Activated T-cell treated with anti-CD3 and anti-CD28 coated beads, Interleukin-2, amount 50 U/mL, for 72 hours (primary cell): ENCODE results near the gene OXA1L. TPM values are rescaled to one million over a fixed set of nuclear protein-coding genes. Genes with fewer than 3 reads are reported as not detected.
"Not testable (repeated sequence)": the region's sequence is repeated elsewhere in the genome, so short reads cannot be mapped to it uniquely, and the experiment has no call there.

Experiments used
- ATAC-seq, 2 donors: fragments of 150-1000 bp; cut with Tn5 transposase; replicated peaks in 1 of 2; 2 replicates each; pipeline ENCODE4 v1.10.0; 2021; ENCODE audit warnings: moderate library complexity in 2 of 2, mild to moderate bottlenecking in 1 of 2
- DNase-seq, 2 donors: peaks; one replicate each; pipeline ENCODE4 v3.0.0; 2021 to 2022; ENCODE audit warnings: mixed read lengths in 1 of 2
- H3K27ac Mint-ChIP-seq: one replicate; pipeline ENCODE4 v1.8.0; 2022; ENCODE audit warnings: mild to moderate bottlenecking, moderate library complexity, mixed read lengths
- H3K27me3 Mint-ChIP-seq: one replicate; pipeline ENCODE4 v1.8.0; 2022; ENCODE audit warnings: low read depth, mixed read lengths
- H3K36me3 Mint-ChIP-seq, 2 donors: one replicate each; pipeline ENCODE4 v1.8.0; 2022; ENCODE audit warnings: mixed read lengths in 2 of 2, mild to moderate bottlenecking in 1 of 2; ENCODE audit not compliant: insufficient read depth in 2 of 2
- H3K4me1 Mint-ChIP-seq: one replicate; pipeline ENCODE4 v1.8.0; 2022; ENCODE audit warnings: low read depth, mixed read lengths
- H3K4me3 Mint-ChIP-seq, 2 donors: one replicate each; pipeline ENCODE4 v1.8.0; 2022; ENCODE audit warnings: mild to moderate bottlenecking in 2 of 2, mixed read lengths in 2 of 2, moderate library complexity in 2 of 2
- H3K9me3 Mint-ChIP-seq, 2 donors: one replicate each; pipeline ENCODE4 v1.8.0; 2022; ENCODE audit warnings: mixed read lengths in 2 of 2
- total RNA-seq, 2 donors: library from RNA; stranded (reverse); gene quantifications; one replicate each; pipeline ENCODE4 v1.2.3, GENCODE V29; 2022

Gene OXA1L
- total RNA-seq, 2 donors from 2014 or later, result 135 to 136 TPM

DNA sequence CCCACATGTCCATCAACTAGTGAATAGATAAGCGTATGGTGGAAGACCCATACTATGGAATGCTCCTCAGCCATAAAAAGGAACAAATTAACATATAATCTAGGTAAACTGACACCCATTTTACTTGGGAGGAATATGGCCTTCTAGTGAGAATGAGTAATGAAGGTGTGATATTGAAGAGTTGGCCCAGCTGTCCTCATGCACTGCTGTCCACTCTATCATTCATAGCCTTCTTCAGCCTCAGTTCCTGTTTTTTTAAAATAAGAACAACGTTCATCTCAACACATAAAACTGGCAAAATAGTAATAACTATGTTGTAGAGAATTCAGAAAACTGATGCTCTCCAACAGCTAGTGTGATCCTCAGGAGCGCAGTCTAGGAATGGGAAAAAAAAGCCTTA lies 26.5 kb upstream of the OXA1L start:
- no peak for DNase-seq
- no peak overlapping the region for H3K4me3 Mint-ChIP-seq
- H3K9me3 Mint-ChIP-seq, result peaks cover 0 to 1% of the 10 kb centered on the region in 2 donors
- no peak overlapping the region for H3K27ac Mint-ChIP-seq
- H3K27me3 Mint-ChIP-seq, result peaks cover 23% of the 10 kb centered on the region
- no peak for ATAC-seq
- H3K4me1 Mint-ChIP-seq, result peaks cover 20% of the 10 kb centered on the region
- H3K36me3 Mint-ChIP-seq, result peaks cover 0 to 1% of the 10 kb centered on the region in 2 donors

- no peak for DNase-seq
- no peak overlapping the region for H3K4me3 Mint-ChIP-seq
- no peak for ATAC-seq
- no peaks in the 10 kb centered on the region for H3K9me3 Mint-ChIP-seq
- peaks cover 37% of the 10 kb centered on the region for H3K27me3 Mint-ChIP-seq
- H3K27ac Mint-ChIP-seq, result no peak overlapping the region
- no peaks in the 10 kb centered on the region for H3K36me3 Mint-ChIP-seq
- H3K4me1 Mint-ChIP-seq, result peaks cover 21% of the 10 kb centered on the region
These were observed 18.7 kb upstream of the OXA1L start for GRCh38 chr14:22747769-22748168.

DNA sequence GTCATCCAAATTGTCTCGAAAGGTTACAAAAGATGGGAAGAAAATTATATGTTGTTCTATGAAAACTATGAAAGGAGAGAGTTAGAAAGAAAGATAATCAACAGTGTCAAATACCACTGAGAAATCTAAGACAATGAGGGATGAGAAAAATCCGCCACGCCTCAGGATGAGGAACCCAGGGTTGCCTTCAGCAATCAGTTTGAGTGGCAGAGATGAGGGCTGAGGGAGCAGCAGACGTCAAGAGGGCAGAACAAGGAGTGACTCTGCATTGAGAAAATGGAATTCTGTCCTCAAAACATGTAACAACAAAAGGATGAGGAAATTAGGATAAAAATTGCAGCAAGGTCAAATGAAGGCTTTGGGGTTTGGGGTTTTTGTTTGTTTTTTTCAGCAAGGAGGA lies 18.3 kb upstream of the OXA1L start:
- H3K4me3 Mint-ChIP-seq, result no peak overlapping the region
- H3K27ac Mint-ChIP-seq, result no peak overlapping the region
- peaks cover 23% of the 10 kb centered on the region for H3K4me1 Mint-ChIP-seq
- DNase-seq (no peak), ATAC-seq (no peak)
- H3K36me3 Mint-ChIP-seq, result no peaks in the 10 kb centered on the region
- no peaks in the 10 kb centered on the region for H3K9me3 Mint-ChIP-seq
- peaks cover 38% of the 10 kb centered on the region for H3K27me3 Mint-ChIP-seq

GRCh38 chr14:22748631-22749068 lies 17.8 kb upstream of the OXA1L start:
- H3K27ac Mint-ChIP-seq, result no peak overlapping the region
- no peak overlapping the region for H3K4me3 Mint-ChIP-seq
- H3K27me3 Mint-ChIP-seq, result peaks cover 43% of the 10 kb centered on the region
- DNase-seq (no peak), ATAC-seq (no peak)
- peaks cover 23% of the 10 kb centered on the region for H3K4me1 Mint-ChIP-seq
- H3K9me3 Mint-ChIP-seq, result no peaks in the 10 kb centered on the region
- no peaks in the 10 kb centered on the region for H3K36me3 Mint-ChIP-seq

GRCh38 chr14:22752422-22752821 lies 14.1 kb upstream of the OXA1L start:
- no peaks in the 10 kb centered on the region for H3K9me3 Mint-ChIP-seq
- peak in 1 of 2 donors; percentile 11 for DNase-seq
- peaks cover 52% of the 10 kb centered on the region for H3K27me3 Mint-ChIP-seq
- no peak overlapping the region for H3K4me3 Mint-ChIP-seq
- H3K4me1 Mint-ChIP-seq, result peaks cover 23% of the 10 kb centered on the region
- peak in 1 of 2 donors; percentile 47 for ATAC-seq
- H3K36me3 Mint-ChIP-seq, result no peaks in the 10 kb centered on the region
- H3K27ac Mint-ChIP-seq, result no peak overlapping the region

DNA sequence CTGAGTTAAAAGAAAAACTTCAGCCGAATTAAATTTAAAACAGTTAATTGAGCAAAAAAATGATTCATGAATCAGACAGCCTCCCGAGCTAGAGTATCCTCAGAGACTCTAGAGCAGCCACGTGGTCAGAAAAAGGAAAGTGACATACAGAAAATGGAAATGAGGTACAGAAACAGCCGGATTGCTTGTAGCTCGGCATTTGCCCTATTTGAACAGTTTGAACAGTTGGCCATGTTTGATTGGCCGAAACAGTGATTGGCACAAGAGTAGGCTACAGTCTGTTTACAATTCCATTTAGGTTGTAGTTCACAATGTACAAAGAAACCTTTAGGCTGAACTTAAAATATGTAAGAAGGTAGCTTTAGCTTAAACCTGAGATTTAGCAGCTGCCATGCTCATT lies 12.9 kb upstream of the OXA1L start:
- H3K4me3 Mint-ChIP-seq, result no peak overlapping the region
- H3K9me3 Mint-ChIP-seq, result no peaks in the 10 kb centered on the region
- ATAC-seq (no peak), DNase-seq (no peak)
- H3K27me3 Mint-ChIP-seq, result peaks cover 42% of the 10 kb centered on the region
- H3K27ac Mint-ChIP-seq, result no peak overlapping the region
- peaks cover 0 to 4% of the 10 kb centered on the region in 2 donors for H3K36me3 Mint-ChIP-seq
- H3K4me1 Mint-ChIP-seq, result peaks cover 17% of the 10 kb centered on the region

GRCh38 chr14:22757972-22758650 lies 8.4 kb upstream of the OXA1L start:
- not testable (repeated sequence) for H3K27ac Mint-ChIP-seq, ATAC-seq, H3K9me3 Mint-ChIP-seq, H3K4me3 Mint-ChIP-seq, H3K4me1 Mint-ChIP-seq, DNase-seq
- H3K36me3 Mint-ChIP-seq, result peaks cover 12 to 29% of the 10 kb centered on the region in 2 donors
- H3K27me3 Mint-ChIP-seq, result peaks cover 15% of the 10 kb centered on the region

- Mint-ChIP-seq H3K4me3 (no peak overlapping the region), H3K9me3 (peaks cover 2 to 6% of the 10 kb centered on the region in 2 donors), H3K4me1 (peaks cover 18% of the 10 kb centered on the region), H3K27me3 (no peaks in the 10 kb centered on the region), H3K36me3 (peaks cover 17 to 40% of the 10 kb centered on the region in 2 donors), H3K27ac (no peak overlapping the region)
- ATAC-seq (no peak), DNase-seq (no peak)
These were observed 4.8 kb upstream of the OXA1L start for GRCh38 chr14:22761734-22762133.

GRCh38 chr14:22764382-22764781 lies 2.1 kb upstream of the OXA1L start:
- Mint-ChIP-seq H3K36me3 (peaks cover 26 to 40% of the 10 kb centered on the region in 2 donors), H3K4me1 (peaks cover 41% of the 10 kb centered on the region), H3K27me3 (no peaks in the 10 kb centered on the region)

GRCh38 chr14:22767323-22767589 lies 768 bp downstream of the OXA1L start:
- peaks cover 27 to 42% of the 10 kb centered on the region in 2 donors for H3K36me3 Mint-ChIP-seq
- DNase-seq (no peak), ATAC-seq (no peak)
- peaks cover 2% of the 10 kb centered on the region in 2 donors for H3K9me3 Mint-ChIP-seq
- peaks cover 45% of the 10 kb centered on the region for H3K4me1 Mint-ChIP-seq
- H3K27ac Mint-ChIP-seq, result peak overlapping the region; percentile 95
- no peaks in the 10 kb centered on the region for H3K27me3 Mint-ChIP-seq
- peak overlapping the region; percentile 95 to 98 for H3K4me3 Mint-ChIP-seq

More at GRCh38 chr14:22764382-22764781, 2.1 kb upstream of the OXA1L start:
- ATAC-seq (no peak), DNase-seq (no peak)
- H3K9me3 Mint-ChIP-seq, result peaks cover 2 to 6% of the 10 kb centered on the region in 2 donors
- no peak overlapping the region for H3K4me3 Mint-ChIP-seq
- H3K27ac Mint-ChIP-seq, result no peak overlapping the region

- no peak for ATAC-seq
- Mint-ChIP-seq H3K36me3 (peaks cover 25 to 34% of the 10 kb centered on the region in 2 donors), H3K27me3 (no peaks in the 10 kb centered on the region), H3K4me1 (peaks cover 45% of the 10 kb centered on the region), H3K27ac (peak overlapping the region; percentile 84), H3K9me3 (peaks cover 0 to 2% of the 10 kb centered on the region in 2 donors), H3K4me3 (peak overlapping the region in 1 of 2 donors; percentile 47)
- DNase-seq, result no peak
These were observed 2.5 kb downstream of the OXA1L start for GRCh38 chr14:22768947-22769346.

- Mint-ChIP-seq H3K4me3 (peak overlapping the region in 1 of 2 donors; percentile 47), H3K27me3 (no peaks in the 10 kb centered on the region), H3K9me3 (peaks cover 0 to 2% of the 10 kb centered on the region in 2 donors), H3K36me3 (peaks cover 25 to 34% of the 10 kb centered on the region in 2 donors), H3K4me1 (peaks cover 45% of the 10 kb centered on the region), H3K27ac (peak overlapping the region; percentile 84)
- ATAC-seq (no peak), DNase-seq (no peak)
These were observed 2.9 kb downstream of the OXA1L start for GRCh38 chr14:22769369-22769768.

DNA sequence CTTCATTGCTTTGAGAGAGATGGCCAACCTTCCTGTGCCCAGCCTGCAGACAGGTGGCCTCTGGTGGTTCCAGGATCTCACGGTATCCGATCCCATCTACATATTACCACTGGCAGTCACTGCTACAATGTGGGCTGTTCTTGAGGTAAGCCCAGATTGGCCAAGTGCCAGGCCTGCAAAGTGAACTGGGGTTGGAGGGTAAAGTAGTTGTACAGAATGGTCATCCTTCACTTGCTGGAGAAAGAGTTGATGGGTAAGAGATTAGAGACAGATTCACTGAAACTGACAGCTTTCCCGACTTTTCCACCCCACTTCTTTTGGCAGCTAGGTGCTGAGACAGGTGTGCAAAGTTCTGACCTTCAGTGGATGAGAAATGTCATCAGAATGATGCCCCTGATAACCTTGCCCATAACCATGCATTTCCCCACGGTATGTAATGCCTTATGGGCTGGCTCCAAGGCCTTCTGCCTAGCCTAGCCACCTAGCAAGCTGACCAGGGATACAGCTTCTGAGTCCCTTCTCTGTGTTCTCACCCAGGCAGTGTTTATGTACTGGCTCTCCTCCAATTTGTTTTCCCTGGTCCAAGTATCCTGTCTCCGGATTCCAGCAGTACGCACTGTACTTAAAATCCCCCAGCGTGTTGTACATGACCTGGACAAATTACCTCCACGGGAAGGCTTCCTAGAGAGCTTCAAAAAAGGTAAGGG lies 4.1 kb downstream of the OXA1L start:
- Mint-ChIP-seq H3K4me1 (peaks cover 35% of the 10 kb centered on the region), H3K36me3 (peaks cover 25 to 41% of the 10 kb centered on the region in 2 donors), H3K27ac (no peak overlapping the region), H3K9me3 (no peaks in the 10 kb centered on the region), H3K27me3 (no peaks in the 10 kb centered on the region), H3K4me3 (no peak overlapping the region)
- no peak for DNase-seq
- ATAC-seq, result no peak
